Measurements from ENCODE around the gene SELP.

SELP gene

DNA sequence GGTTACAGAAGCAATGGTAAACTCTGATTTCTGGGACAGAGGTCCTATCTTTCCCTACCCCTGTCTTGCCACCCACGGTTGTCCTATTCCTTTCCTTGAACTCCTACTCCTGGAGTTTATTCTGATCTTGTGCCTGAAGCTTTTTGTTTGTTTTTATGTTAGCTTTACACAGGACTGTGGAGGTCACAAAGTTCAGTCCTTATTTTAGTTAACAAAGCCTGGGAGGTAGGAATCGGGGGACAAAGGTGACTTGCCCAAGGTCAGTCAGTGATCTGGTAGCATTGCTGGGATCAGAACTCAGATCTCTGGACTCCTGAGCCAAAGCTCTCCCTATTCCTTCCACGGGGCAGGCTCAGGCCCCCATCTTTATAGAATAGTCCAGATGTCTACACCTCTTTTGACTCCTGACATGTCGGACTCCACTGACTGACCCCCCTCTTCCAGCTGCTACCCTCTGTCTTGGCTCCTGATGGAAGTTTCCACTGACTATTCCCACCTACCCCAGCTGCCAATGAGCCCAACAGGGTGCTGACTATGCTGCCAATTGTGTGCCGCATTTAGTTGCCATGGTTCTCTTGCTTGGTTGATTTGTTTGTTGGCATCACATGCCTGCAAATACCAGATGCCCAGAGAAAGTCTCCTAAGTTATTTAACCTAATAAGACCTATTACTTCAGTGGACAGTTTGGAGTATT lies 53.5 kb downstream of the SELP start:
- DNase-seq (ENCODE audit: low read depth) = no peak

DNA sequence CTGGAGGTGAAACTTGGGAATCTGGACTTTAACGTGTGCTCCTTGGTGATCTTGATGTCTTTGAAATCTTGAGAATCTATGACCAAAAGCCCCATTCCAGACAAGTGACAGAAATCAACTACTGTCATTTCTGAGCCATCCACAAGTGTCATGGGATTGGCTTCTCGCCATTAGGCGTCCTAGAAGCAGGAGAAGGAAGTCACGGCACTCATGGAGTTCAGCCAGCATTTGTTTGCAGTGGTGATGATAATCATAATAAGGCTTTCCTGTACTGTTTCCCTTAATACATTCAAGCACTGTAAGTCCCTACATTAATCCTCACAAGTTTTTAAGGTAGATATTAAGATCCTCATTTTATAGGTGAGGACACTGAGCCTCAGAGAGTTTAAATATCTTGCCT lies 55.6 kb downstream of the SELP start:
- DNase-seq (ENCODE audit: low read depth) = no peak

DNA sequence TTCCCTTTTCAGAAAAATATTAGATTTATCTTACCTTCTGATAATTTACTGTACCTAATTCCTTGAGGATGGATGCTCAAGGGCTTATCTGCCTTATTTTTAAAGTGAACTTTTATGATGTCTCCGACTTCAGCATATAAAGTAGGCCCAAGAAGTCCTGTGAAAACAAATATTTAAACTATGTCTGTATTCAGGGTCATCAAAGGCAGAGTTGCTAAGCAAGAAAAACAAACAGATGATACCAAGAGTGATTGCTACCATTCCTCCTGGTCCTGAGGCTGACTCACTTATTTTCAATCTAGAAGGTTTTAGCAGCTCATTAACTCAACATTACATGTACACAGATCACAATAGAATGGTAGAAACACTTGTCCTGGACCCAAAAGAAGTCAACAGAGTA lies 57.7 kb downstream of the SELP start:
- peak; percentile 42 for DNase-seq (ENCODE audit: low read depth)

DNA sequence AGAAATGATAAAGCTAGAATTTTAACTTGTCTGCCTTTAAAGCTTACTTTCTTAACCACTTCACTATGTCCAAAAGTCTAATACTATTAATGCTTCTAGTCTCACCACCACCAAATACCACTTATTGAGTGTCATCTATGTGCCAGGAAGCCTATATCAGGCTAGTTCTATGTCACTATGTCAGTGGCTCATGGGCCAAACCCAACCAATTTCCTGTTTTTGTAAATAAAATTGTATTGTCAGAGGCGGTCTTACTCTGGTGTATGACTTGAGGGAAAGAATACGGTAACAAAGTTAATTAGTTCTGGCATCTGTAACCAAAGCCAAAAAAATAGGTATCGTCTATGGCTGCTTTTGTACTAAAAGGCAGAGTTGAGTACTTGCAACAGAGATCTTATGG lies 58.5 kb downstream of the SELP start:
- no peak for DNase-seq (ENCODE audit: low read depth)

DNA sequence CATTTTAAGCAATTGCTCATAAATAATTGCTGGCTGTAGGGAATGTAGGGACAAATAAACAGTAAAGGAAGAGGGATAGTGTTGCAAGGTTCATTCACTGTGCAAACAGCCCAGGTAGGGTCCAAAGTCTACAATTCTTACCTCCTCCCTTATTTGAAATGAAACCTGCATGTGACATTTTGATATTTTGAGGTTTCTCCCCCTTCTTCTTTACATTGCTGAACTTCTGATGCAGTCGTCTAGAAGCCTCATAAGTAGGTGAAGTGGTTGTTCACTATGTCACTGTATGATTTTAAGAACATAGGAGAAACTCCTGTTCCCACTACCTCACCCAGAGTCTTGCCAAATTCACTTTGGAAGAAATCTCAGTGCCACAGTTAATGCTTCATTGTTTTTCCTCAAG lies 59.8 kb downstream of the SELP start:
- no peak for DNase-seq (ENCODE audit: low read depth)

DNA sequence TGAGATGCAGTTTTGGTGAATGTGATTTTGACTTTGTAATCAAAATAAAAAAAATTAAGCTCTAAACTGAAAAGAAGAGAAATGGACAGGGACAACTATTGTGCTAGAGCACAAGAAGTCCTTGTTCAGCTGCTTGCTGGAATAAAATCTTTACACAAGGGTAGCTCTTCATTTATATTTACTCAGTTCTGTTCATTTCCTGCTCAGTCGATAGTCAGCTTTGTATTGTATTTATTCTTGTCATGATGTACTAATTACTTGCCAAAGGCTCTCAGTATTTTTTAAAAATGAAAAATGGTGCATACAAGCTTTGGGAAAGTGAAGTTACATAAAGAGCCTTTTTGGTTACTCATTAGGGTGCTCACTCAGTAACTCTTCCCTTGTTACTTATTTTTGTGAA lies 61.4 kb downstream of the SELP start:
- DNase-seq (ENCODE audit: low read depth) = no peak

DNA sequence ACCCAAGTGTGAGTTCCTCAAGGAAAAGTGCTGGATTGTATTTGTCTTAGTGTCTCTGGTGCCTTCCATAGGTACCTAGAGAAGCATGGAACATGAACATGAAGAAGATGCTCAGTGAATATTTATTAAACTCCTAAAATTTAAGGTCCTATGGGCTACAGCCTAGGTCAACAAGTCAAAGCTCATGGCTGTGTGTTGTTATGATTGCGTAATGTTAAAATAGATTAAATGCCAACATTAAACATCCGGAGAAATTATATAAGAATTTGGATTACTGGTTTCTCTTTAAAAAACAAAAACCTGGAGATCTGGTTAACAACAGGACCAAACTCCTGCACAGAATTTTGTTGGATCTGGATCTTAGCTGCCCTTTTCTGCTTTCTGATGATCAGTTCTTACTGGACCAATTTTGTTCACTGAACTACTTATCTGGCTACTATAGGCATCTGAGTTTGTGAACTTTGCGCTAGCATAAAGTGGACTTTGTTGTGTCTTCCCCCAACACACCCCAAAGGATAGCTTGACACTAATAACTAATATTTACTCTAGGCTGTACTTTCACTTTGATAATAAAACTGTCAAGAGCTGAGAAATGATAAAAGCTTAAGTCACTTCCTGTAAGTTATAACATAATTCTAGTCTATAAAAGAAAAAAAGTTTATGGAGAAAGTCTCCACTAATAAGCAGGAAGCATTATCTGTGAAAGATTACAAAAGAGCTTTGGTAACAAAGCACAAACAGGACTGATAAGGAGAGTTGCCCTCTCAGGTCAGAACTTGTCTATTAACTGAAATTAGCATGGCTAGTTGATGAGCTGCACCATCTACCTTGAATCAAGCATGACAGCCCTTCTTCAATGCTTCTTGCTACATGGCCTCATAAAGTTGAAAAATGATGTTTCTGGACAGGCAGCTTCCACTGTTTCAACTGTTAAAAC lies 64.3 kb downstream of the SELP start:
- no peak for DNase-seq (ENCODE audit: low read depth)

DNA sequence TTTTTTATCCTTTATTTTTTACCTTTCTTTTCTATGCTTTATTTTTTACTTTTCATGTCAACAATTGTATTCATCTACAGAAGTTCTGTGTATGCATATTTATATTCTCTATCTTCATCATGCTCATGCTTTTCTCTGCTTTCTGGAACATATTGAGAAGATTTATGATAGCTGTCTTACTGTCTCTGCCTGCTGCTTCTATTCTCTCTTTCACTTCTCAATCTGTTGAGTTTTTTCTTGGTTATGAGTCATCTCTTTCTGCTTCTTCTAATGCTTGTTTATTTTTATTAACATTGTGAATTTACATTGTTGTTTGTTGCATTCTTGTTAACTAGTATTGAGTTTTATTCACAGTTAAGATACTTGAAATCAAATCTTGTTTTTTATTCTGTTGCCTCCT lies 66.3 kb downstream of the SELP start:
- no peak for DNase-seq (ENCODE audit: low read depth)

DNA sequence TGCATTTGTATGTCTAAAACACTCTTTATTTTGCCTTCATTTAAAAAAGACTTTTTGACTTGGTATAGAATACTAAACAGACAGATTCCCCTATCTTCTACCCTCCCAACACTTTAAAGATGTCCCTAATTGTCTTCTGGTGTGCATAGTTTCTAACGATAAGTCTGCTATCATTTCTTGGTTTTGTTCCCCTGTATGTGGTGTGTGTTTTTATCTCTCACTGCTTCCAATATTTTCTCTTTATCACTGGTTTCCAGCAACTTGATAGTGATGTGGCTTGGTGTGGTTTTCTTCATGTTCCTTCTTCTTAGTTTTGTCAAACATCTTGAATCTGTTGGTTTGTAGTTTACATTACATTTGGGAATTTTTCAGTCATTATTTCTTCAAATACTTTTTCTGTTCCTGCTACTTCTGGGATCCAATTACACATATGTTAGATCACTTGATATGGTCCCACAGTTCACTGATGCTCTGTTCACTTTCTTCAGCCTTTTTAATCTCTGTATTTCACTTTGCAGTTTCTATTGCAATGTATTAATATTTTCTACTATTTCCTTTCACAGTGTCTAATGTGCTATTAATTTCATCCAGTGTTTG lies 66.8 kb downstream of the SELP start:
- no peak for DNase-seq (ENCODE audit: low read depth)

DNA sequence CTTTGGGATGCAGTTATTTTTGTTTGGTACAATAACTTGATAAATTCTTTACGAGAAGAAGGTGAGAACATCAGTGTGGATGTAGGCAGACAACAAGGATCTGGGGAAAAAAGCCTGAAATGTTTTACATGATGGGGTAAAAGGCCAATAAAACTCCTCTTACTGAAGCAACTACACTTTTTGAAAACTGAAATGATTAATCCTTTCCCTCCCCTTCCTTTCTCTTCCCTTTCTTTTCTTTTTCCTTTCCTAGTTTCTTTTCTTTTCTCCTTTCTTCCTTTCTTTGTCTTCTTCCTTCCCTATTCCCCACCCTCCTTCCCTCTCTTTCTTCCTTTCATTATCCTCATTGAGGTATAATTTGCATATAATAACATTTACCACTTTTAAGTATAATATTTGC lies 68.2 kb downstream of the SELP start:
- no peak for DNase-seq (ENCODE audit: low read depth)

DNA sequence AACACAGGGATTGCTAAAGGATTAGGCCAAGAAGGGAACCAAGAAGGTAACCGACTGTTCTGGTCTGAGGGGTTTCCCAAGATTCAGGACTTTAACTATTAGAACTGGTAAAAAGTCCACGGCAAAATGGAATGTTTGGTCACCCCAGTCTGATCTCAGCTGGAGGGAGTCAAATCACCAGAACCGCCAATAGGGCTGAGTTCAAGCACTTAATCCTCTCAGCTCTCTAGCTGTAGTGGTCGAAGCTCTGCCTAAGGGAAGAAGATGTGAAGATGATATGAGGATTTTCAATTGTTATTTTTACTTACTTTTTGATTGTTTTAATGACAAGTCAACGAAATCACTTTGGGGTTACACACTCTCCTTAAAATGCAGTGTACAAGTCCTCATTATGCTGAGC lies 72.8 kb downstream of the SELP start:
- DNase-seq (ENCODE audit: low read depth) = no peak

DNA sequence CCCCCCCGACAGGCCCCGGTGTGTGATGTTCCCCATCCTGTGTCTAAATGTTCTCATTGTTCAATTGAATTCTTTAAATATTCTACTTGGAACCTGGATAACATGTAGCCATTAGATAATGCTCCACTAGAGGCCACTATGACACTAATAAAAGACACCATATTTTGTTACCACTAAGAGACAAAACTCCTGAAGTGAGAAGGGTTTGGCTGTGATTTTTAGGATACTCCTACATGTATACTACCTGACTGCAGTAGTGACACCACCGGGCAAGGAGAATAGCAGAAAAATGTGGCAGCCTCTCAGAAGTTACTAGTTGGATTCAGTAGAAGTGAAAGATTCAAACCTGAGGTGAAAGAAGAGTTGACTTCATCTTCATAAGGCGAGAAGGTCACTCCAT lies 79.6 kb downstream of the SELP start:
- DNase-seq (ENCODE audit: low read depth) = peak; percentile 47

DNA sequence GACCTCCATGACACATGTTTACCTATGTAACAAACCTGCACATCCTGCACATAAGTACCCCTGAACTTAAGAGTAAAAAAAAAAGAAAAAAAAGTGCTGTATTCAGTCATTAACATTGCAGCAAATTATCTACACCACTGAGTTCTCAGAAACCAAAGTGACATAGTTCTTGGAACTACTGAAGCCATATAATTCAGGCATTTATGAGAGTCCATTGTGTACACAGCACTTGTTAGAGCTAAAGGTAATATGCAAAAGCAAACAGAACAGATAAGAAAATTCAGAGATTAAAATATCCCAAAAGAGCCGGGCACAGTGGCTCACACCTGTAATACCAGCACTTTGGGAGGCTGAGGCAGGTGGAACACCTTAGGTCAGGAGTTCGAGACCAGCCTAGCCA lies 81.6 kb downstream of the SELP start:
- no peak for DNase-seq (ENCODE audit: low read depth)

DNA sequence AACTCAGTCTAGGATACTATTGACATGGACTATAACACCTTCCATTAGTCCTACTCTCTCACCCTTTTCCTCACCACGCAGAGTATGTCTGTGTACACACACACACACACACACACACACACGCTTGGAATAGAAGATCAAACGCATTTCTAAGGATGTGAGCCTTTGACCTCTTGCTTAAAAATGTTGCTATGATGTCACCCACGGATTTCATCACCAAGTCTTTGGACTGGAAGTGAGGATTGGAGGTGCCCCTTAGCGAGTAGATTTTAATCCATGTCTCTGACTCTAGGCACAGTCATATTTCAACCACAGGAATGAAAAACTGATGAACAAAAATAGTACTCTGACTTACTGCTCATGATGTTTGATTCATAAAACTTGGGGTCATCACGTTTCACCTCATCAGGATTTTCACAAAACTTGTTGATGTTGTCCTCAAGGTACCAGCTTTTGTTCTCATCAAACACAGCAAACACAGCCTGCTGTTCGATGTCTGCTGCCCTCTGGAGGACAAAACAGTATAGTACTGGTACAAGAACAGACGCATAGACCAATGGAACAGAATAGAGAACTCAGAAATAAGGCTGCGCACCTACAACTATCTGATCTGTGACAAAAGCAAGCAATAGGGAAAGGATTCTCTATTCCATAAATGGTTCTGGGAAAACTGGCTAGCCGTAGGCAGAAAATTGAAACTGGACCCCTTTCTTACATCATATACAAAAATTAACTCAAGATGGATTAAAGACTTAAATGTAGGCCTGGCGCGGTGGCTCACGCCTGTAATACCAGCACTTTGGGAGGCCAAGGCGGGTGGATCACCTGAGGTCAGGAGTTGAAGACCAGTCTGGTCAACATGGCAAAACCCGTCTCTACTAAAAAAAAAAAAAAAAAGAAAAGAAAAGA lies 83.6 kb downstream of the SELP start:
- peak; percentile 77 for DNase-seq (ENCODE audit: low read depth)

DNA sequence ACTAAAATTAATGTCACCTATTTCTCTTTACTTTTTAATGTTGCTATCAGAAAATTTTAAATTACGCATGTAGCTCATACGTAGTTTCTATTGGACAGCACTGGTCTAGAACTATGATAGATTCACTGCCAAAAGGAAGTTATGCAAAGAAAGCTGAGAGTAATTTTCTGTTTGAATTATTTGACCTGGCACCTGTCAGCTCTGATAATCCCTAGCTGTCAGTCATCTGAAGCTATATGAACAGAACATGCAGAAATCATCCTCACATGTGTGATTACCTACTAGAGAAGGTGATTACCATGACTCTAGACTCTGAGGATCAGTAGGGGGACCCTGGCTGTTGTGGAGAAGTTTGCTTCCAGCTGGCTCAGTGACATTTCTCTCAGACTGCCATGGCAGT lies 84.5 kb downstream of the SELP start:
- DNase-seq (ENCODE audit: low read depth) = no peak

DNA sequence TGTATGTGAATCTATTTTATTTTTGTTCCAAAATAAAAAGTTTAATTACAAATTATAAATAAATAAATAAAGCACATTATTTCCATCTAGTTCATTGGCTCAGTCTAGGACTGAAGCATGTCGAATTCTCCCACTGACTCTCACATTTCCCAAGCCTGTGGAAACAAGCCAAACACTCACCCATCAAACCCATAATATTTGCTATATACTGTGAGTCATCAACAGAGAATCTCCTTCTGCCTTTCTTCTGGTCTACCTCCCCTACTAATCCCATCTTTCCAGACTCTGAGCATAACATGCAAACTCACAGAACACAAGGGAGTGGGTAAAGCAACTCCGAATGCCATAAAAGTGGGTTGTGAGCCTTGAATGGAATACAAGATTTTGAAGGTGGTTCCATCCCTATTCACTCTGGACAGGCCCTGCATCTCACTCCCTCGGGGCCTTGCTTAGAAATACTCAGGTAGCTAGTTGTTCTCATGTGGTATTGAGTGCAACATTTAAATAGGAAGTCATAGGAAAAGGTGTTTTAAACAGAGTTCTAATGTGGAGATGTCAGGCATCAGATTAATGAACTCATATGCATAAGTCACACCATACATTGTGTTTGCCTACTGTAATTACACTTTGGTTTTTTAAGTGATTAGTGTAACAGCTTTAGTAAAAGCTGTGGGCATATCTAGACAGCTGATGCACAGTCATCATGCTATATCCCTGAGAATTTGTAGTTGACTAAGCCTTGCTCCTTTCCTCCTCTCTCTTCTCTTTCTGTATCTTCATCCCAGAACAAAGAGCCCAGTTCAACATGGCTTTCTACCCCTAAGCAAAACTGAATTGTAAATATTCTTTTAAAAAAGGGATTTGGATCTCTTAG lies 90.7 kb downstream of the SELP start:
- DNase-seq (ENCODE audit: low read depth) = peak; percentile 66

All from EH (cell line).